Progenitor cell of endocrine pancreas (in vitro differentiated cells): ENCODE results near the gene CYP1B1. TPM values are rescaled to one million over a fixed set of nuclear protein-coding genes. Genes with fewer than 3 reads are reported as not detected.
A peak's percentile ranks its signal among the peaks of the same experiment; 100 is the strongest.
"Not testable (repeated sequence)": the region's sequence is repeated elsewhere in the genome, so short reads cannot be mapped to it uniquely, and the experiment has no call there.

Experiments
- DNase-seq: peaks from one replicate; pipeline ENCODE4 v3.0.0; 2021; ENCODE audit warnings: low spot score; ENCODE audit not compliant: unreplicated experiment
- H3K27ac Mint-ChIP-seq: 2 replicates; pipeline ENCODE4 v1.8.0; 2021; ENCODE audit warnings: mild to moderate bottlenecking, moderate library complexity, mixed read lengths
- H3K27me3 Mint-ChIP-seq: 2 replicates; pipeline ENCODE4 v1.8.0; 2021; ENCODE audit warnings: mixed read lengths
- H3K36me3 Mint-ChIP-seq: 2 replicates; pipeline ENCODE4 v1.8.0; 2022; ENCODE audit warnings: mixed read lengths; ENCODE audit not compliant: insufficient read depth
- H3K4me1 Mint-ChIP-seq: 2 replicates; pipeline ENCODE4 v1.8.0; 2021; ENCODE audit warnings: low read depth, mixed read lengths
- H3K4me3 Mint-ChIP-seq: 2 replicates; pipeline ENCODE4 v1.8.0; 2021; ENCODE audit warnings: low read depth, mild to moderate bottlenecking, moderate library complexity, mixed read lengths
- H3K9me3 Mint-ChIP-seq: 2 replicates; pipeline ENCODE4 v1.8.0; 2021; ENCODE audit warnings: low read depth, mixed read lengths
- total RNA-seq: library from RNA; stranded (reverse); gene quantifications from 2 replicates; pipeline ENCODE4 v1.2.1, GENCODE V29; 2021
- TF ChIP-seq, protein P1 (sequence below): fragments of 200-600 bp; sonication (generic); IDR thresholded peaks from one replicate; pipeline ENCODE4 v1.5.0; 2021; ENCODE audit warnings: antibody characterized with exemption, mild to moderate bottlenecking; ENCODE audit not compliant: unreplicated experiment

Gene CYP1B1
- total RNA-seq, 1 donor from 2014 or later: 1.6 TPM

- peaks cover 11% of the 10 kb centered on the region for H3K4me1 Mint-ChIP-seq
- not testable (repeated sequence) for DNase-seq, H3K9me3 Mint-ChIP-seq, H3K4me3 Mint-ChIP-seq, H3K27ac Mint-ChIP-seq, H3K36me3 Mint-ChIP-seq
- peaks cover 88% of the 10 kb centered on the region for H3K27me3 Mint-ChIP-seq
These were observed 8.6 kb upstream of the CYP1B1 start for GRCh38 chr2:38084556-38084955.

GRCh38 chr2:38082727-38083126 is 6.8 kb upstream of the CYP1B1 start:
- not testable (repeated sequence) for H3K4me3 Mint-ChIP-seq

DNA sequence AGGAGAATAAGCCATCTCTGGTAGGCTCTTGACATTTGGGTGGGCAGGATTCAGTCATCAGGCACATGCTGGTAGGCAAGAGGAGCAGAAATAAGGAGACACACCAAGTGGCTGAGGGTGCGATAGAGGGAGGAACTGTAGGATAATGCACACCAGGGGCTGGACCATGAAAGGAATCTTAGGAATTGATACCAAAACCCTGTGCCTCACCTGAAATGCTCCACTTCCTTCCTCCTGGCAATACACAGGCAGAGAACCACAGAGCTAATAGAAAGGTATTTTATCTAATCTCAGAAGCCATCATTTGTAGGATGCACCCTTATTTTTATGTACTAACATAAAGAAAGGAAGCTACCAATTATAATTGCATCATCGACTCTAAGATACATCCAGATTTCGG is 4.4 kb upstream of the CYP1B1 start:
- Mint-ChIP-seq H3K36me3 (peaks cover 1% of the 10 kb centered on the region), H3K4me3 (no peak overlapping the region), H3K9me3 (no peaks in the 10 kb centered on the region), H3K27ac (no peak overlapping the region), H3K4me1 (peaks cover 17% of the 10 kb centered on the region), H3K27me3 (peaks cover 74% of the 10 kb centered on the region)
- no peak for DNase-seq
- TF ChIP-seq, protein P1, sequence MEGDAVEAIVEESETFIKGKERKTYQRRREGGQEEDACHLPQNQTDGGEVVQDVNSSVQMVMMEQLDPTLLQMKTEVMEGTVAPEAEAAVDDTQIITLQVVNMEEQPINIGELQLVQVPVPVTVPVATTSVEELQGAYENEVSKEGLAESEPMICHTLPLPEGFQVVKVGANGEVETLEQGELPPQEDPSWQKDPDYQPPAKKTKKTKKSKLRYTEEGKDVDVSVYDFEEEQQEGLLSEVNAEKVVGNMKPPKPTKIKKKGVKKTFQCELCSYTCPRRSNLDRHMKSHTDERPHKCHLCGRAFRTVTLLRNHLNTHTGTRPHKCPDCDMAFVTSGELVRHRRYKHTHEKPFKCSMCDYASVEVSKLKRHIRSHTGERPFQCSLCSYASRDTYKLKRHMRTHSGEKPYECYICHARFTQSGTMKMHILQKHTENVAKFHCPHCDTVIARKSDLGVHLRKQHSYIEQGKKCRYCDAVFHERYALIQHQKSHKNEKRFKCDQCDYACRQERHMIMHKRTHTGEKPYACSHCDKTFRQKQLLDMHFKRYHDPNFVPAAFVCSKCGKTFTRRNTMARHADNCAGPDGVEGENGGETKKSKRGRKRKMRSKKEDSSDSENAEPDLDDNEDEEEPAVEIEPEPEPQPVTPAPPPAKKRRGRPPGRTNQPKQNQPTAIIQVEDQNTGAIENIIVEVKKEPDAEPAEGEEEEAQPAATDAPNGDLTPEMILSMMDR: no peak

More at GRCh38 chr2:38082727-38083126, 6.8 kb upstream of the CYP1B1 start:
- DNase-seq, H3K36me3 Mint-ChIP-seq, H3K9me3 Mint-ChIP-seq, H3K27ac Mint-ChIP-seq: not testable (repeated sequence)
- H3K27me3 Mint-ChIP-seq: peaks cover 82% of the 10 kb centered on the region
- H3K4me1 Mint-ChIP-seq: peaks cover 14% of the 10 kb centered on the region

- peaks cover 71% of the 10 kb centered on the region for H3K27me3 Mint-ChIP-seq
- H3K9me3 Mint-ChIP-seq: no peaks in the 10 kb centered on the region
- TF ChIP-seq, protein P1: no peak
- H3K36me3 Mint-ChIP-seq: peaks cover 1% of the 10 kb centered on the region
- H3K4me3 Mint-ChIP-seq: no peak overlapping the region
- DNase-seq: no peak
- H3K4me1 Mint-ChIP-seq: peaks cover 15% of the 10 kb centered on the region
- no peak overlapping the region for H3K27ac Mint-ChIP-seq
These were observed 3.4 kb upstream of the CYP1B1 start for GRCh38 chr2:38079116-38080052.

- peaks cover 72% of the 10 kb centered on the region for H3K27me3 Mint-ChIP-seq
- TF ChIP-seq, protein P1: no peak
- peak overlapping the region; percentile 63 for H3K4me3 Mint-ChIP-seq
- H3K27ac Mint-ChIP-seq: peak overlapping the region; percentile 69
- H3K9me3 Mint-ChIP-seq: no peaks in the 10 kb centered on the region
- no peak for DNase-seq
- peaks cover 1% of the 10 kb centered on the region for H3K36me3 Mint-ChIP-seq
- peaks cover 18% of the 10 kb centered on the region for H3K4me1 Mint-ChIP-seq
These were observed 1.4 kb upstream of the CYP1B1 start for GRCh38 chr2:38077431-38077769.

GRCh38 chr2:38076710-38077430 is 919 bp upstream of the CYP1B1 start:
- H3K36me3 Mint-ChIP-seq: peaks cover 1% of the 10 kb centered on the region
- H3K4me1 Mint-ChIP-seq: peaks cover 18% of the 10 kb centered on the region
- H3K27me3 Mint-ChIP-seq: peaks cover 72% of the 10 kb centered on the region
- H3K4me3 Mint-ChIP-seq: peak overlapping the region; percentile 77
- TF ChIP-seq, protein P1: no peak
- peak overlapping the region; percentile 71 for H3K27ac Mint-ChIP-seq
- H3K9me3 Mint-ChIP-seq: no peaks in the 10 kb centered on the region
- peak; percentile 51 for DNase-seq
